HG03196 (cell line): ENCODE results near the gene CARD9.

ENCODE experiments used
- ATAC-seq: cut with Tn5 transposase; IDR thresholded peaks from one replicate; pipeline ENCODE4 v1.9.1; 2021; ENCODE audit not compliant: unreplicated experiment

Gene CARD9

GRCh38 chr9:136381311-136381710, 7.8 kb upstream of the CARD9 start:
- no peak for ATAC-seq

GRCh38 chr9:136380381-136380780, 6.9 kb upstream of the CARD9 start:
- ATAC-seq, result no peak

- no peak for ATAC-seq
Measured at GRCh38 chr9:136379891-136380290, 6.4 kb upstream of the CARD9 start.

- no peak for ATAC-seq
Measured at GRCh38 chr9:136379401-136379800, 5.9 kb upstream of the CARD9 start.

GRCh38 chr9:136379003-136379287, 5.5 kb upstream of the CARD9 start:
- no peak for ATAC-seq

GRCh38 chr9:136378170-136379002, 4.9 kb upstream of the CARD9 start:
- no peak for ATAC-seq

GRCh38 chr9:136377341-136378169, 4.1 kb upstream of the CARD9 start:
- no peak for ATAC-seq

GRCh38 chr9:136376457-136376856, 3.0 kb upstream of the CARD9 start:
- ATAC-seq, result no peak

- ATAC-seq, result no peak
Measured at GRCh38 chr9:136375096-136375495, 1.6 kb upstream of the CARD9 start.

- no peak for ATAC-seq
Measured at GRCh38 chr9:136374183-136374575, 710 bp upstream of the CARD9 start.

- ATAC-seq, result no peak
Measured at GRCh38 chr9:136372561-136373299, 739 bp downstream of the CARD9 start.

GRCh38 chr9:136372006-136372405, 1.5 kb downstream of the CARD9 start:
- no peak for ATAC-seq

- ATAC-seq, result no peak
Measured at GRCh38 chr9:136371533-136371880, 2.0 kb downstream of the CARD9 start.

GRCh38 chr9:136370687-136371532, 2.6 kb downstream of the CARD9 start:
- no peak for ATAC-seq

GRCh38 chr9:136370037-136370436, 3.4 kb downstream of the CARD9 start:
- no peak for ATAC-seq

GRCh38 chr9:136368190-136368589, 5.3 kb downstream of the CARD9 start:
- ATAC-seq, result no peak

GRCh38 chr9:136367296-136368145, 5.9 kb downstream of the CARD9 start:
- no peak for ATAC-seq

- no peak for ATAC-seq
Measured at GRCh38 chr9:136366826-136367225, 6.6 kb downstream of the CARD9 start.

- no peak for ATAC-seq
Measured at GRCh38 chr9:136365775-136366222, 7.7 kb downstream of the CARD9 start.
